Limb (tissue), 2 donors: ENCODE measurements around the gene PLCH1.

Experiments used
- DNase-seq, 2 donors: peaks; one replicate each; pipeline ENCODE4 v3.0.0-alpha.2; 2016; ENCODE audit errors: extremely low spot score in 2 of 2

Gene PLCH1

DNA sequence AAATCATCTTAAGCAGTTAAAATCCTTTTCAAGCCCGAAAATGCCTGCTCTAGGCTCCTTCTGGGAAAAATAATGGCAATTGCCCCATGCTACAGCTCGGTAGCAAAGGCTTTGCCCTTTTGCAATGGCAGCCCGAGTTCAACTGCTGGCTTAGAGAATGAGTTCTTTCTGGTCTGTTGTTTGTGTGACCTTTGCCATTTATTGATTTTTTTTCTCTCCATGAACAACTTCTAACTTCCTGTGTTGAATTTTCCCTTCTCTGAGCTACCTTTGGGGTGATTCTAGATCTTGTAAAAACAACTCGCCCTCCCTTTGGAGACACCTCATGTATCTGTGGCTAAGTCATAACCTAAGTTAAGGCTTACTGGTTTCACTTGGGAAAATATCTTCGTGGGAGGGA lies 139.3 kb downstream of the PLCH1 start:
- no peak for DNase-seq

- no peak for DNase-seq
Measured at GRCh38 chr3:155604967-155605366, 139.9 kb downstream of the PLCH1 start.

DNA sequence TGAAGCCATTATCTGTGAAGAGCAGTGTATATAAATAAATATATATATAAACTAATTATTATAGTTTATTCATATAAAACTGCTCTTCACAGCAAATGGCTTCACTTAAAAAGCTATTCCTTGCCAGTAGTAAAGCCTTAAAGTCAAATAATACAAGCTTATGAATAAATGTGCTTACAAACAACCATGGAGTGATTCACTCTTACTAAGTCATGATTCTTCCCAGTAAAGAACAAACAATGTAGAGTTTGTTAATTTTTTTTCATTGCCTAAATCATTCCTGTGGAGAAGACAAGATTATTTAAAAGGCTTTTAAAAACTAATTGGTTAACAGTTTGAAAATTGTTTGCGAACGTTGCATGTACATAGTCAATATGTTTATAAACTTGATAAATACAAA lies 140.7 kb downstream of the PLCH1 start:
- no peak for DNase-seq

DNA sequence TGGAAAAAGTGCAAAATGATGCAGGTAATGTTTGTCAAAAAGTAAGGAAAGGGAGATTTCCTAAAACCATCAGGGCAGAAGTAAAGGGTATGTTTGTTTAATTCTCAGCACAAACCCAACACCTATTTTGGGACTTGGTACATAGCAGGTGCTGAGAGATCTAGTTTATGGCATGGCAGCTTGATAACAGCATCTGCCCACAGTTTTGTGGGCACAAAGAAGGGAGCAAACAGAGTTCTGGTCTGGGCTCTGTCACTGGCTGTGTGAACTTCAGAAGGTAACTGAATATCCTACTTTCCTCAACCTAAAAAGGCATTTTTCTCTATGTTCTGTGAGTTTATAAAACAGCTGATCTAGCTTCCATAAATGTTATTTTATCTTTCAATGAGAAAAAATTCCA lies 141.6 kb downstream of the PLCH1 start:
- no peak for DNase-seq

GRCh38 chr3:155602307-155602706 lies 142.6 kb downstream of the PLCH1 start:
- DNase-seq, result no peak

GRCh38 chr3:155598671-155599070 lies 146.2 kb downstream of the PLCH1 start:
- DNase-seq, result no peak

DNA sequence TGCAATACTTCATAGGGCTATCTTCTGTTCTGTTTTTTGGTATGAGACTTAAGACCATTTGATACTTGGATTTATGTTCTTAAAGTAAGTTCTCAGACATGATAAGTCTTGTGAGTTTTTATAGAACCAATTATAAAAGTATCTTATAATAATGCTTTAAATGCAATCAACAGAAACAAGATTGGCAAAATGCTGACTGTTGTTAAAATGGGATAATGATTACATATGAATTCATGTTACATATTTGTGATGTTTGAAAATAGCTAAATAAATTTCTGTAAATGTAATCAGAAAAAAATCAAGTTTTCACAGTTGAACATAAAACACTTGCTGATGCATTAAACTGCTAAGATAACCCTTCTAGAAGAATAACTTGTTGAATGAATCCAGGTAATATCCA lies 148.3 kb downstream of the PLCH1 start:
- DNase-seq, result no peak

DNA sequence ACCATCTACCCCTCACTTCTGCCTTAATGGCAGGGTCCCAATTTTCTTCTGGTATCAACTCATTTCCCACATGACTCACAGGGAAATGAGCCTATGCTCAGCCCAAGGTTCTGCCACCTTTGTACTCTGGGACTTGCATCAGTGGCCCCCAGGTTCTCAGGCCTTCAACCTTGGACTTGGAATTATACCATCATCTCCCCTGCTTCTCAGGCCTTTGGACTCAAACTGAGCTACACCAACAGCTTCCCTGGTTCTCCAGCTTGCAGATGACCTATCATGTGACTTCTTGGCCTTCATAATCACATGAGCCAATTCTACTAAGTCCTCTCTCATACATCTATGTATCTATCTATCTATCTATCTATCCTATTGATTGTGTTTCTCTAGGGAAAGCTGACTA lies 149.5 kb downstream of the PLCH1 start:
- no peak for DNase-seq

DNA sequence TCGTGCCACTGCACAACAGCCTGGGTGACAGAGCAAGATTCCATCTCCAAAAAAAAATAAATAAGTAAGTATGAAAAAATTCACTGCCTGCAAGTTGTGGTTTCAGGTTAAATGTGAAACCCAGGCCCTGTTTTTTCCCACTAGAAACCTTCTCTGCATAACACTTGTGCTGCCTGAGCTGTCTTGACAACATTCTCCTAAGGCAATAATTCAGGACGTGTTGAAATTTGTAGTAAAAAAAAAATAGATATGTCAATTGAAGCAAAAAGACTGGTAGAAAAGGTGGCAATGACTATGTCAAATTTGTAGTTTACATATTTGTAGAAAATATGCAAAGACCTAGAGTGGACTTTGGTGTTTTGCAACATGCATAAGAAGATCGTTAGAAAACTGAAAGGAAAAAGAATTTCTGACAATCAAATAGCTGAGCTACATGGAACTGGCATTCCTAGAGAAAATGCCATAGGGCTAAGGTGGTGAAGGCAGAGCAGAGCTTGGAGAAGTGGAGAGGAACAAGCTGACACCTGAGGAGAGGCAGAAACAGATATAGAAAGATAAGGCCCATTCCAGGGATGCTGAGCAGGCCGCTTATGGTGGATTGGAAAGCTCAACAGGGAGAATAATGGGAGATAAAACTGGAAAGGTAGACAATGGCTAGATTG lies 150.2 kb downstream of the PLCH1 start:
- no peak for DNase-seq

- DNase-seq, result no peak
Measured at GRCh38 chr3:155587581-155587980, 157.3 kb downstream of the PLCH1 start.

- DNase-seq, result no peak
Measured at GRCh38 chr3:155585384-155585783, 159.5 kb downstream of the PLCH1 start.

DNA sequence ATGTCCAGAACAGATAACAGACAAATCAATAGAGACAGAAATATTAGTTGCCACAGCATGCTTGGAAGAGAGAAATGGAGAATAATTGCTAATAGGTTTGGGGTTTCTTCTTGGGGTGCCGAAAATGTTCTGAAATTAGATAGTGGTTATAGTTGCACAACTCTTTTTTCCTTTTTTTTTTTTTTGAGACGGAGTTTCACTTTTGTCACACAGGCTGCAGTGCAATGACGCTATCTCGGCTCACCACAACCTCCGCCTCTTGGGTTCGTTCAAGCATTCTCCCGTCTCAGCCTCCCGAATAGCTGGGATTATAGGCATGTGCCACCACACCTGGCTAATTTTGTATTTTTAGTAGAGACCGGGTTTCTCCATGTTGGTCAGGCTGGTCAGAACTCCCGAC lies 163.3 kb downstream of the PLCH1 start:
- no peak for DNase-seq

GRCh38 chr3:155572085-155572484 lies 172.8 kb downstream of the PLCH1 start:
- peak in 1 of 2 donors; percentile 49 for DNase-seq

- no peak for DNase-seq
Measured at GRCh38 chr3:155568295-155568694, 176.6 kb downstream of the PLCH1 start.

GRCh38 chr3:155560594-155560993 lies 184.3 kb downstream of the PLCH1 start:
- DNase-seq, result no peak

DNA sequence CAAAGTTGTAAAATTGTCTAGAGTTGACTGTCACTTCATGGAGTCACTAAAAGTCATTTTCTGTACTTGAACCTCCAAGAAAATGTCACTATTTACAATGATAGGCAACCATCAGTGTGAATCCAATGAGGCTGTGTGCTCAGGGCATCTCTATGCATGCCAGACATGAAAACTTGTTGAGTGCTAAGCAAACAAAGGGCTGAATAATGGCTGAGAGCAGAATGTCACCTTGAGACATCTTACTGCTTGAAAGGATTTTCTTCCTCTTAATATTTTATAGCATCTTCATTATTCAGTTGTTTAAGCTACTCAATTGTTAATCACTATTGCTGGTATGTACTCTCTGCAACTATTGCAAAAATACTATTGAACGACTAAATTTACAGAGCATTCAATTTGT lies 184.7 kb downstream of the PLCH1 start:
- no peak for DNase-seq

- no peak for DNase-seq
Measured at GRCh38 chr3:155556531-155556930, 188.3 kb downstream of the PLCH1 start.

GRCh38 chr3:155555479-155556060 lies 189.3 kb downstream of the PLCH1 start:
- no peak for DNase-seq

DNA sequence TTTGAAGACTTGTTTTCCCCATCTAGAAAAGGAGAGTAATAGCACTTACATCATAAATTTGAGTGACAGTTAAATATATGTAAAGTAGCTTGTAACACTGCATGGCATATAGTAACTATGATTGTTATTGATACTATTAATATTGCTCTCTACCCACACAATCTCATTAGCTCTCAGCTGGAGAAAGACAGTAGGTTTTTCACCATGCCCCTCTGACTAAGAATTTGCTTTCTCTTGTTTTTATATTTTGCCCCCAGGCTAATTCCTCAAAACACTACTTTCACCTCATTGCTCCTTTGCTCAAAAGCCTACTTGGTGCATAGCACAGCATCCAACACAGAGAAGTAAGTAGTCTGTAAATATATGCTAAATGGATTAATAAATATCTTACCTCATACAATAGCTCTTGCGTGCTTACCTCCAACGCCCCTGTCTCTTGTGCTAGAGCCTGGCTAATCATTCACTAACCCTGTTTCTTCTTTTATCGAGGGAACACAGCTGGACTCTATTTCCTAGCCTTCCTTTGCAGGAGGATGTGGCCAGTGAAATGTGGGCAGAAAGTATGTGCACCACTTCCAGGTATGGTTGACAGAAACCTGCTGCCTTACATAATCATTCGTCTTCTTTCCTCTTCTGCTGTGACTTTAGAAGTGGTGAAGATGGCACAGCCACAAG lies 190.0 kb downstream of the PLCH1 start:
- DNase-seq, result no peak

DNA sequence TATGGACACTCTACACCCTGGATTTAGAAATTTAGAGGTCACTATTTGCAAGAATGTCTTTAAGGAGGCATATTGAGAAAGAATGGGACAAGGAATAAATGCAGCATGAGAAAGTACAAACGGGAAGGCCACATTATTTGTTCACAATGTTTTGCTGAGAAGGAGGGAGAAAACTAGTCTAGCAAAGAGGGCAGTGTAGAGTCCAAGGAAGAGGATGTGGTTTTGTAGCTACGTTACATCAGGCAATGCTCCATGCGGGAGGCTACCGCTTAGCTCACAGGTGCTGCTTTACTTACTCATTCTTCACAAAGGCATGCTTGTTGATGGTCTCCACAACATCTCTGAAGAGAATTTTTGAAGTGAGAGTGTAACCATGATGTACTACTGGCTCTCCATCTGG lies 191.1 kb downstream of the PLCH1 start:
- DNase-seq, result no peak

DNA sequence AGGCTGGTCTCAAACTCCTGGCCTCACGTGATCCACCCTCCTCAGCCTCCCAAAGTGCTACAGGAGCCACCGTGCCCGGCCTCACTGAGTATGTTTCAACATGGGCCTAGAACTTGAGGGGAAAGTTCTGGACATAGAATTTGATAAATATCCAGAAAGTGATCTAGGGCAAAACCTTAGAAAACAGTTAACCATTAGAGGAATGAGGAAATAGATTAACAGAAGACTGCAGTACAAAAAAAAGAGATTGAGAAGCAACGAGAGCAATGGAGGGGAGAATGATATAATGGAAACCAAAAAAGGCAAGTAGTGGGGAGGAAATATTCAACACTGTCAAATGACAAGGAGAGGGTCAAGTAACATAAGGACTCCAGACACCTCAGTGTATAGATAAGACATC lies 191.5 kb downstream of the PLCH1 start:
- no peak for DNase-seq

DNA sequence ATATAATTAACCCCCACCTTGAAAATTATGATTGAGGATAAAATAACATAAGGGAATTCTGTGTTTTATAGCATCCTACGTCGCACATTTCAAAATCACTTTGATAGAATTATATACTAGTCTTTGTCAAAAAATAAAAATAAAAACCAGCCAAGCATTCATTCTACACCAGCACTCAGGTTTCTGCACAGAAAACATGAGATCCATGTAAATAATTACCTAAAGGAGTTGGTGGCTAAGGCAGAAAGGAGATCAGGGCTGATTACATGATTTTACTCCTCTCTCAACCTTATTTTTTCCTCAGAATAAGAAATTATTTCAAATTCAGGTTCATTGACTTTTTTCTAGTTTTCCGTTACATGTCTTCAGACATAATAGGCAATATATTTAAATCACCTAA lies 194.5 kb downstream of the PLCH1 start:
- DNase-seq, result no peak

GRCh38 chr3:155549087-155549486 lies 195.8 kb downstream of the PLCH1 start:
- no peak for DNase-seq
